ENCODE measurements around the gene UXS1. TPM values are rescaled to one million over a fixed set of nuclear protein-coding genes. Genes with fewer than 3 reads are reported as not detected.
A peak's percentile ranks its signal among the peaks of the same experiment; 100 is the strongest.
"Not testable (repeated sequence)": the region's sequence is repeated elsewhere in the genome, so short reads cannot be mapped to it uniquely, and the experiment has no call there.

UXS1 gene
- total RNA-seq (2014; rRNA removed) (45.8 and 49.1 TPM in 2 replicates), Bru-seq, nascent RNA (percentile 78 among the genes with signal in this experiment), BruChase-seq, experiment 1, labeled RNA remaining after a 6-hour chase (percentile 68 among the genes with signal in this experiment), BruChase-seq, experiment 2, labeled RNA remaining after a 2-hour chase (percentile 72 among the genes with signal in this experiment)
- long read RNA-seq, transcript UXS1-203 (15 exons, 1,839 nt) = major isoform, 82 of 152 reads
- long read RNA-seq, transcript UXS1-201 (15 exons, 2,099 nt) = minor isoform, 17 of 152 reads
- long read RNA-seq, partial matches to known transcripts = 28 of 152 reads
- long read RNA-seq, other reads (novel, unspliced or antisense) = 24 of 152 reads

DNA sequence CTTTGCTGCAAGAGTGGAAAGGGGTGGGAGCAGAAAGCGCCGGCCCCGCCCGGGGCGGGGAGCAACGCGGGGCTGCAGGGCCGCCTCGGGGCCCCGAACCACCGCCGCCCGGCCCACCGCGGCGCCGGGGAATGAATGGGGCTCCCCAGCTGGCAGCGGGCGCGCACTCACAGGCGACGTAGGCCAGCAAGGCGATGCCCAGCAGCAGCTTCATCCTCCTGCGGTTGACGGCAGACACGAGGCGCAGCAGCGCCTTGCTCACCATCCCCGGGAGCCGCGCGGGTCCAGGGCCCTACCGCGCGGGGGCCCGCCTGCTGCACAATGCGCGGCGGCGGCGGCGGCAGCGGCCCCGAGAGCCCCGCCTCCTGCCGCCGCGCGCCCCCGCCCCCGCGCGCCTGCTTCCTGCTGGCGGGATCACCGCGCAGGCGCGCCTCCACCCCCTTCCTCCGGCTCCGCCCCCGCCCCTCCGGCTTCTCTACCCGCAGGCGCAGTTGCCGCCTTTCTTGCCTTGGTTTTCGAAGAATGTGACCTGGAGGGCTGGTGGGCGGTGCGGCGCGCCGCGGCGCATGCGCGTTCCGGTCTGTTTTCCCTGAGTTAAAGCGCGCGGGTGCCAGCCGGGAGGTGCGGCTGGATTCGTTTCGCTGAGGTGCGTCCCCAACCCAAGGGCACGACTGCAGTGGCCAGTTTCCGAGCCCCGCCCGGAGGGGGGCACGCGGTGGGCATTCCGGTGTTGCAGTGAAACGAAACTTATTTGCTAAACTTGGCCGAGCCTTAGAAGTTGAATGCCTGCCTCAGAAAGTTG lies at the start of gene UXS1:
Gene UXS1 (minus strand): TSS at position 325 of the 802 bp plus-strand sequence. CDS start 60 bp downstream, at position 265.
- DNase-seq = peak; percentile 97
- Histone ChIP-seq H3K27me3 (ENCODE audit: low read length) (no peaks in the 10 kb centered on the region), H3F3A (ENCODE audit: low read length, unreplicated experiment) (no peaks in the 10 kb centered on the region), H3K4me1 (ENCODE audit: insufficient read depth, low read length) (peaks cover 37% of the 10 kb centered on the region), H3K79me2 (ENCODE audit: low read length) (peaks cover 43% of the 10 kb centered on the region), H3K4me2 (ENCODE audit: low read length) (peak within 1 kb of the TSS; percentile 85), H3K9me2 (replicated peaks; ENCODE audit: low read length) (no peaks in the 10 kb centered on the region), H3K36me3 (ENCODE audit: low read depth, low read length) (no peaks in the 10 kb centered on the region), H2AFZ (ENCODE audit: low read length) (peak within 1 kb of the TSS; percentile 88), H4K20me1 (ENCODE audit: low read length) (peaks cover 12% of the 10 kb centered on the region; the same call in 1 of the 2 replicates), H3K9ac (ENCODE audit: low read length) (peak within 1 kb of the TSS; percentile 88), H3K27ac (ENCODE audit: low read length) (0 out of 2 replicates have a peak within 1 kb of the TSS, but pooled peaks have one; percentile 2), H3K4me3 (ENCODE audit: low read length) (peak within 1 kb of the TSS; percentile 81), H3K9me3 (ENCODE audit: low read length) (no peaks in the 10 kb centered on the region)
- peak; percentile 64 for ATAC-seq
- POLR2A ChIA-PET (ENCODE audit: unreplicated experiment) = no interaction called here
- intact Hi-C loops (cut with micrococcal nuclease) = loop anchor here (1.0 to 2.0 kb wide), 2 partner anchors 38 to 89 kb away; no protein-coding TSS in a partner anchor
- BruUV-seq (replicated peaks) = no TSS peak
- CTCF ChIA-PET = interaction anchor here (0.9 kb wide), 1 partner anchor 90 kb away, joined by 4 read pairs; no protein-coding TSS in a partner anchor
- TF ChIP-seq EZH2phosphoT487 (IDR thresholded peaks at IDR 0.05; ENCODE audit: borderline replicate concordance, low read length) (no peak), EZH2 (IDR thresholded peaks at IDR 0.05; ENCODE audit: low read length, unreplicated experiment) (no peak), CTCF (conservative IDR thresholded peaks at IDR 0.05; ENCODE audit: low read depth, low read length) (no peak)

DNA sequence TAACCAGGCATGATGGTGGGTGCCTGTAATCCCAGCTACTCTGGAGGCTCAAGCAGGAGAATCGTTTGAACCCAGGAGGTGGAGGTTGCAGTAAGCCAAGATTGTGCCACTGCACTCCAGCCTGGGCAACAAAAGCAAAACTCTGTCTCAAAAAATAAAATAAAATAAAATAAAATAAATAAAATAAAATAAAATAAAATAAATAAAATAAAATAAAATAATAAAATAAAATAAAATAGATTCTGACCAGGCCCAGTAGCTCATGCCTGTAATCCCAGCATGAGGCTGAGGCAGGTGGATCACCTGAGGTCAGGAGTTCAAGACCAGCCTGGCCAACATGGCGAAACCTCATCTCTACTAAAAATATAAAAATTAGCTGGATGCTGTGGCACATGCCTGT lies 45.4 kb upstream of the UXS1 start:
- DNase-seq; ATAC-seq; BruUV-seq (replicated peaks); intact Hi-C loops (cut with micrococcal nuclease); H3F3A ChIP-seq (ENCODE audit: low read length, unreplicated experiment); POLR2A ChIA-PET (ENCODE audit: unreplicated experiment); H3K9me2 ChIP-seq (replicated peaks; ENCODE audit: low read length); CTCF ChIA-PET; H3K27ac ChIP-seq (ENCODE audit: low read length); H3K79me2 ChIP-seq (ENCODE audit: low read length); H3K36me3 ChIP-seq (ENCODE audit: low read depth, low read length); H3K4me2 ChIP-seq (ENCODE audit: low read length); H3K9me3 ChIP-seq (ENCODE audit: low read length); H3K27me3 ChIP-seq (ENCODE audit: low read length); H2AFZ ChIP-seq (ENCODE audit: low read length); H4K20me1 ChIP-seq (ENCODE audit: low read length); H3K4me3 ChIP-seq (ENCODE audit: low read length); H3K4me1 ChIP-seq (ENCODE audit: insufficient read depth, low read length); H3K9ac ChIP-seq (ENCODE audit: low read length): not testable (repeated sequence)

DNA sequence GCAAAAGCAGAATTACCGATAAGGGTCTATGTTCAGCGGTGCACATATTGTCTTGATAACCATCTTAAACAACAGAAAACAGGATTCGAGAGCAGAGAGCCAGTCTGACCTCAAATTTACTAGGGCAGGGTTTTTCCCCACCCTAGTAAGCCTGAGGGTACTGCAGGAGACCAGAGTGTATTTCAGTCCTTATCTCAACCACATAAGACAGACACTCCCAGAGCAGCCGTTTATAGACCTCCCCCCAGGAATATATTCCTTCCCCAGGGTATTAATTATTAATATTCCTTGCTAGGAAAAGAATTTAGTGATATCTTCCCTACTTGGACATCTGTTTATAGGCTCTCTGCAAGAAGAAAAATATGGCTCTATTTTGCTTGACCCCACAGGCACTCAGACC lies 41.3 kb upstream of the UXS1 start:
- H2AFZ ChIP-seq (ENCODE audit: low read length); H3K4me1 ChIP-seq (ENCODE audit: insufficient read depth, low read length); H3K27me3 ChIP-seq (ENCODE audit: low read length); ATAC-seq; BruUV-seq (replicated peaks); CTCF ChIA-PET; H3K79me2 ChIP-seq (ENCODE audit: low read length); H3K36me3 ChIP-seq (ENCODE audit: low read depth, low read length); H3K9me2 ChIP-seq (replicated peaks; ENCODE audit: low read length); H3K4me2 ChIP-seq (ENCODE audit: low read length); H3K4me3 ChIP-seq (ENCODE audit: low read length); DNase-seq; POLR2A ChIA-PET (ENCODE audit: unreplicated experiment); H3K27ac ChIP-seq (ENCODE audit: low read length); intact Hi-C loops (cut with micrococcal nuclease); H3F3A ChIP-seq (ENCODE audit: low read length, unreplicated experiment); H4K20me1 ChIP-seq (ENCODE audit: low read length); H3K9ac ChIP-seq (ENCODE audit: low read length); H3K9me3 ChIP-seq (ENCODE audit: low read length): not testable (repeated sequence)
